GM21825 (cell line): Measurements from ENCODE around the gene NUP62.
A peak's percentile ranks its signal among the peaks of the same experiment; 100 is the strongest.
"Not testable (repeated sequence)": the region's sequence is repeated elsewhere in the genome, so short reads cannot be mapped to it uniquely, and the experiment has no call there.

Source experiments
- ATAC-seq: cut with Tn5 transposase; IDR thresholded peaks from one replicate; pipeline ENCODE4 v1.9.1; 2021; ENCODE audit warnings: mild to moderate bottlenecking, moderate library complexity; ENCODE audit not compliant: unreplicated experiment

The NUP62 gene

GRCh38 chr19:49929121-49929610, at the start of gene NUP62, which contains the start of gene ATF5:
Gene NUP62 (minus strand): TSS chr19:49929504. CDS start chr19:49909807, 19,697 bp downstream.
Gene ATF5 (plus strand): TSS chr19:49929205. CDS start chr19:49930851, 1,646 bp downstream.
- ATAC-seq = peak; percentile 34

- ATAC-seq = no peak
Observed at GRCh38 chr19:49978324-49978723, 49.0 kb upstream of the NUP62 start.

GRCh38 chr19:49977881-49978280, 48.6 kb upstream of the NUP62 start:
- ATAC-seq = no peak

- no peak for ATAC-seq
Observed at GRCh38 chr19:49977076-49977475, 47.8 kb upstream of the NUP62 start.

- no peak for ATAC-seq
Observed at GRCh38 chr19:49976496-49976895, 47.2 kb upstream of the NUP62 start.

- ATAC-seq = no peak
Observed at GRCh38 chr19:49975051-49975450, 45.7 kb upstream of the NUP62 start.

- no peak for ATAC-seq
Observed at GRCh38 chr19:49973987-49974386, 44.7 kb upstream of the NUP62 start.

GRCh38 chr19:49972841-49973240, 43.5 kb upstream of the NUP62 start:
- no peak for ATAC-seq

GRCh38 chr19:49971991-49972411, 42.7 kb upstream of the NUP62 start:
- no peak for ATAC-seq

GRCh38 chr19:49969355-49969754, 40.1 kb upstream of the NUP62 start:
- not testable (repeated sequence) for ATAC-seq

GRCh38 chr19:49968279-49968922, 39.1 kb upstream of the NUP62 start:
- no peak for ATAC-seq

GRCh38 chr19:49960980-49961379, 31.7 kb upstream of the NUP62 start, which contains the start of gene SIGLEC11:
Gene SIGLEC11 (minus strand): TSS chr19:49961172. CDS start chr19:49961081, 91 bp downstream.
- ATAC-seq = not testable (repeated sequence)

GRCh38 chr19:49959892-49960291, 30.6 kb upstream of the NUP62 start:
- ATAC-seq = not testable (repeated sequence)

- not testable (repeated sequence) for ATAC-seq
Observed at GRCh38 chr19:49958596-49958995, 29.3 kb upstream of the NUP62 start.

- ATAC-seq = not testable (repeated sequence)
Observed at GRCh38 chr19:49958144-49958543, 28.8 kb upstream of the NUP62 start.

GRCh38 chr19:49957262-49957915, 28.1 kb upstream of the NUP62 start:
- ATAC-seq = no peak

GRCh38 chr19:49956115-49956495, 26.8 kb upstream of the NUP62 start:
- ATAC-seq = no peak

- no peak for ATAC-seq
Observed at GRCh38 chr19:49954933-49955332, 25.6 kb upstream of the NUP62 start.

GRCh38 chr19:49954092-49954829, 25.0 kb upstream of the NUP62 start:
- ATAC-seq = no peak

GRCh38 chr19:49953416-49953815, 24.1 kb upstream of the NUP62 start:
- ATAC-seq = no peak

GRCh38 chr19:49952906-49953305, 23.6 kb upstream of the NUP62 start:
- ATAC-seq = no peak

- ATAC-seq = no peak
Observed at GRCh38 chr19:49952479-49952836, 23.2 kb upstream of the NUP62 start.
